ENCODE results near the gene EEF2K. TPM values are rescaled to one million over a fixed set of nuclear protein-coding genes. Genes with fewer than 3 reads are reported as not detected.

Gene EEF2K
- total and polyA plus RNA-seq, 2 of the 13 experiments (the other 11 are each of a cell fraction or from before 2014, with no cell fraction given) = 22.0 to 23.8 TPM

DNA sequence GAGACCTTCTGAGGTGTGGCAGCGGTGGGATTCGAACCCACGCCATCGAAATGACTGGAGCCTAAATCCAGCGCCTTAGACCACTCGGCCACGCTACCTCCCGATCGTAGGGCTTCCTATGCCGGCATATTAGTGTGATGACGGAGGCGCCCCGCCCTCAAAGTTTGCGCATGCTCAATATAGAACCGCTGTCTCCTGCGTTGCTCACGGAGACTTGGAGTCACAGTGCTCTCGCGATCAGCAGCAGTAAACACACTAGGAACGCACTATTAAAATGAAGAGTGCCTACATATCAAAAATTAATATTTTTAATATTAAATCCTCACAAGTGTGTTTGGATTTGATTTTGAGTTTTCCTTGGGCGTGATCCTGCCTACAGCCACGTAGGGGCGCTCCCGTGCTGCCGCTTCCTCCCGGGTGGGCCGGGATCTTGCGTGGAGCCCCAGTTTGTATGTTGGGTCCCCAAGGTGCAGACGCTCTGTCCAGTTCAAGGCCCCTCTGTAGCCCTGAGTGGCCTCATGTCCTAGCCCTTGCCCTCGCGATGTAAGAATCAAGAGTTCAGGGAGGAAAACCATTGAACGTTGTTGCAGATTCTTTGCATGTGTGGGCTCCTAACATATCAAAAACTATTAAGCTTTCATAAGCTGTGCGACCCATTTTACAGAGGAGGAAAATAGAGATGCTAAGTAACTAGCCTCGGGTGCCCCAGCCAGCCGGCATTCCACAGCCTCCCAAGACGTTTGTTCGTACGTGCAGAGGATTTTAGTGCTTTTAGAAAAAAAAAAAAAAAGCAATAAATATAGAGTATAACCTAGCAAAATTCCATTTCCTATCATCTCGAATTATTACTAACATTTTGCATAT is 10.2 kb upstream of the EEF2K start (continued):
- TF ChIP-seq, protein P1, sequence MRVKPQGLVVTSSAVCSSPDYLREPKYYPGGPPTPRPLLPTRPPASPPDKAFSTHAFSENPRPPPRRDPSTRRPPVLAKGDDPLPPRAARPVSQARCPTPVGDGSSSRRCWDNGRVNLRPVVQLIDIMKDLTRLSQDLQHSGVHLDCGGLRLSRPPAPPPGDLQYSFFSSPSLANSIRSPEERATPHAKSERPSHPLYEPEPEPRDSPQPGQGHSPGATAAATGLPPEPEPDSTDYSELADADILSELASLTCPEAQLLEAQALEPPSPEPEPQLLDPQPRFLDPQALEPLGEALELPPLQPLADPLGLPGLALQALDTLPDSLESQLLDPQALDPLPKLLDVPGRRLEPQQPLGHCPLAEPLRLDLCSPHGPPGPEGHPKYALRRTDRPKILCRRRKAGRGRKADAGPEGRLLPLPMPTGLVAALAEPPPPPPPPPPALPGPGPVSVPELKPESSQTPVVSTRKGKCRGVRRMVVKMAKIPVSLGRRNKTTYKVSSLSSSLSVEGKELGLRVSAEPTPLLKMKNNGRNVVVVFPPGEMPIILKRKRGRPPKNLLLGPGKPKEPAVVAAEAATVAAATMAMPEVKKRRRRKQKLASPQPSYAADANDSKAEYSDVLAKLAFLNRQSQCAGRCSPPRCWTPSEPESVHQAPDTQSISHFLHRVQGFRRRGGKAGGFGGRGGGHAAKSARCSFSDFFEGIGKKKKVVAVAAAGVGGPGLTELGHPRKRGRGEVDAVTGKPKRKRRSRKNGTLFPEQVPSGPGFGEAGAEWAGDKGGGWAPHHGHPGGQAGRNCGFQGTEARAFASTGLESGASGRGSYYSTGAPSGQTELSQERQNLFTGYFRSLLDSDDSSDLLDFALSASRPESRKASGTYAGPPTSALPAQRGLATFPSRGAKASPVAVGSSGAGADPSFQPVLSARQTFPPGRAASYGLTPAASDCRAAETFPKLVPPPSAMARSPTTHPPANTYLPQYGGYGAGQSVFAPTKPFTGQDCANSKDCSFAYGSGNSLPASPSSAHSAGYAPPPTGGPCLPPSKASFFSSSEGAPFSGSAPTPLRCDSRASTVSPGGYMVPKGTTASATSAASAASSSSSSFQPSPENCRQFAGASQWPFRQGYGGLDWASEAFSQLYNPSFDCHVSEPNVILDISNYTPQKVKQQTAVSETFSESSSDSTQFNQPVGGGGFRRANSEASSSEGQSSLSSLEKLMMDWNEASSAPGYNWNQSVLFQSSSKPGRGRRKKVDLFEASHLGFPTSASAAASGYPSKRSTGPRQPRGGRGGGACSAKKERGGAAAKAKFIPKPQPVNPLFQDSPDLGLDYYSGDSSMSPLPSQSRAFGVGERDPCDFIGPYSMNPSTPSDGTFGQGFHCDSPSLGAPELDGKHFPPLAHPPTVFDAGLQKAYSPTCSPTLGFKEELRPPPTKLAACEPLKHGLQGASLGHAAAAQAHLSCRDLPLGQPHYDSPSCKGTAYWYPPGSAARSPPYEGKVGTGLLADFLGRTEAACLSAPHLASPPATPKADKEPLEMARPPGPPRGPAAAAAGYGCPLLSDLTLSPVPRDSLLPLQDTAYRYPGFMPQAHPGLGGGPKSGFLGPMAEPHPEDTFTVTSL (CRISPR knock-in tag; IDR thresholded peaks at IDR 0.05; ENCODE audit: borderline replicate concordance) = no peak
- TF ChIP-seq NBN (conservative IDR thresholded peaks at IDR 0.05) (no peak), KAT2B (IDR thresholded peaks at IDR 0.05; ENCODE audit: borderline replicate concordance, low read depth, low read length) (no peak), ZNF816 (CRISPR knock-in tag; IDR thresholded peaks at IDR 0.05; ENCODE audit: borderline replicate concordance) (no peak; the same call in 1 of the 2 replicates), PAXIP1 (CRISPR knock-in tag; conservative IDR thresholded peaks at IDR 0.05) (peak; percentile 66), RXRA (CRISPR knock-in tag; IDR thresholded peaks at IDR 0.05) (peak; percentile 70), NFKB2 (CRISPR knock-in tag; IDR thresholded peaks at IDR 0.05; ENCODE audit: borderline replicate concordance) (peak; percentile 74), ZNF12 (CRISPR knock-in tag; IDR thresholded peaks at IDR 0.05) (peak; percentile 65), ZNF891 (CRISPR knock-in tag; IDR thresholded peaks at IDR 0.05) (peak; percentile 65; the same call in 1 of the 2 replicates), ZNF253 (CRISPR knock-in tag; IDR thresholded peaks at IDR 0.05; ENCODE audit: borderline replicate concordance) (no peak), ZNF772 (CRISPR knock-in tag; IDR thresholded peaks at IDR 0.05) (peak; percentile 98)
- TF ChIP-seq, protein P2, sequence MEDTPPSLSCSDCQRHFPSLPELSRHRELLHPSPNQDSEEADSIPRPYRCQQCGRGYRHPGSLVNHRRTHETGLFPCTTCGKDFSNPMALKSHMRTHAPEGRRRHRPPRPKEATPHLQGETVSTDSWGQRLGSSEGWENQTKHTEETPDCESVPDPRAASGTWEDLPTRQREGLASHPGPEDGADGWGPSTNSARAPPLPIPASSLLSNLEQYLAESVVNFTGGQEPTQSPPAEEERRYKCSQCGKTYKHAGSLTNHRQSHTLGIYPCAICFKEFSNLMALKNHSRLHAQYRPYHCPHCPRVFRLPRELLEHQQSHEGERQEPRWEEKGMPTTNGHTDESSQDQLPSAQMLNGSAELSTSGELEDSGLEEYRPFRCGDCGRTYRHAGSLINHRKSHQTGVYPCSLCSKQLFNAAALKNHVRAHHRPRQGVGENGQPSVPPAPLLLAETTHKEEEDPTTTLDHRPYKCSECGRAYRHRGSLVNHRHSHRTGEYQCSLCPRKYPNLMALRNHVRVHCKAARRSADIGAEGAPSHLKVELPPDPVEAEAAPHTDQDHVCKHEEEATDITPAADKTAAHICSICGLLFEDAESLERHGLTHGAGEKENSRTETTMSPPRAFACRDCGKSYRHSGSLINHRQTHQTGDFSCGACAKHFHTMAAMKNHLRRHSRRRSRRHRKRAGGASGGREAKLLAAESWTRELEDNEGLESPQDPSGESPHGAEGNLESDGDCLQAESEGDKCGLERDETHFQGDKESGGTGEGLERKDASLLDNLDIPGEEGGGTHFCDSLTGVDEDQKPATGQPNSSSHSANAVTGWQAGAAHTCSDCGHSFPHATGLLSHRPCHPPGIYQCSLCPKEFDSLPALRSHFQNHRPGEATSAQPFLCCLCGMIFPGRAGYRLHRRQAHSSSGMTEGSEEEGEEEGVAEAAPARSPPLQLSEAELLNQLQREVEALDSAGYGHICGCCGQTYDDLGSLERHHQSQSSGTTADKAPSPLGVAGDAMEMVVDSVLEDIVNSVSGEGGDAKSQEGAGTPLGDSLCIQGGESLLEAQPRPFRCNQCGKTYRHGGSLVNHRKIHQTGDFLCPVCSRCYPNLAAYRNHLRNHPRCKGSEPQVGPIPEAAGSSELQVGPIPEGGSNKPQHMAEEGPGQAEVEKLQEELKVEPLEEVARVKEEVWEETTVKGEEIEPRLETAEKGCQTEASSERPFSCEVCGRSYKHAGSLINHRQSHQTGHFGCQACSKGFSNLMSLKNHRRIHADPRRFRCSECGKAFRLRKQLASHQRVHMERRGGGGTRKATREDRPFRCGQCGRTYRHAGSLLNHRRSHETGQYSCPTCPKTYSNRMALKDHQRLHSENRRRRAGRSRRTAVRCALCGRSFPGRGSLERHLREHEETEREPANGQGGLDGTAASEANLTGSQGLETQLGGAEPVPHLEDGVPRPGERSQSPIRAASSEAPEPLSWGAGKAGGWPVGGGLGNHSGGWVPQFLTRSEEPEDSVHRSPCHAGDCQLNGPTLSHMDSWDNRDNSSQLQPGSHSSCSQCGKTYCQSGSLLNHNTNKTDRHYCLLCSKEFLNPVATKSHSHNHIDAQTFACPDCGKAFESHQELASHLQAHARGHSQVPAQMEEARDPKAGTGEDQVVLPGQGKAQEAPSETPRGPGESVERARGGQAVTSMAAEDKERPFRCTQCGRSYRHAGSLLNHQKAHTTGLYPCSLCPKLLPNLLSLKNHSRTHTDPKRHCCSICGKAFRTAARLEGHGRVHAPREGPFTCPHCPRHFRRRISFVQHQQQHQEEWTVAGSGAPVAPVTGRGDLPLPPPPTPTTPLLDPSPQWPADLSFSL (CRISPR knock-in tag; IDR thresholded peaks at IDR 0.05) = no peak

Data from HepG2 (cell line).